ENCODE measurements around the gene MAP4K2.

DNA sequence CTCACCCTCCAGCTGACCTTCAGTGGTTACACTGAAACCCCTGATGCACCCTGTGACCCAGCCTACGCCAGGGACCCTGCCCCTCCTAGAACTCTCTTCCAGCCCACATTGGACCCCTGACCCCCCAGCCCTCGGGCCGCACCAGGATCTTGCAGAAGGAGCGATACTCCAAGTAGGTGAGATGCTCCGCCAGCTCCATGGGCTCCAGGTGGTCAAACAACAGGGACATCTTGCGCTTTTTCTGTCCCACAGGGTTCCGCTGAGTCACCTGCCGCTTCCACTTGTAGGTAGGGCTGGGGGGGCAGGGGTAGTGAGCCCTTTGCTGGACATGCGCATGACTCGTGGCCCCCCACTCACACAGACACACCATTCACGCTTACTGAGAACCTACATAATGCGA lies 63.1 kb downstream of the MAP4K2 start:
- TF ChIP-seq L3MBTL2 (conservative IDR thresholded peaks at IDR 0.05) (no peak), SUZ12 (IDR thresholded peaks at IDR 0.05) (no peak), TARDBP (IDR thresholded peaks at IDR 0.05) (no peak)
